22Rv1 (cell line): Measurements from ENCODE around the gene ZBED2.

ENCODE experiments used
- CTCF ChIP-seq: fragments of 450-650 bp; IDR thresholded peaks from 2 replicates; pipeline ENCODE4 v1.5.1; 2017; ENCODE audit warnings: mild to moderate bottlenecking
- ZFX ChIP-seq: fragments of 450-650 bp; IDR thresholded peaks from 2 replicates; pipeline ENCODE4 v1.6.1; 2017; ENCODE audit warnings: antibody characterized with exemption, borderline replicate concordance

- TF ChIP-seq CTCF (no peak), ZFX (no peak)
Observed at GRCh38 chr3:111594205-111594604, 941 bp downstream of the ZBED2 start.
